Activated CD4-positive, alpha-beta memory T cell treated with anti-CD3 and anti-CD28 coated beads, Interleukin-2, amount 10 ng/mL, durations not matched to agents 7 days and 5 days (primary cell): ENCODE measurements around the gene PCDHGA2. TPM values are rescaled to one million over a fixed set of nuclear protein-coding genes. Genes with fewer than 3 reads are reported as not detected.
"Not testable (repeated sequence)": the region's sequence is repeated elsewhere in the genome, so short reads cannot be mapped to it uniquely, and the experiment has no call there.

ENCODE experiments used
- CTCF ChIA-PET: fragments of 350-600 bp; sonication (Branson Sonifier 250); formaldehyde crosslinking; loops from one replicate; lab custom pipeline; 2021; ENCODE audit warnings: antibody characterized with exemption, inconsistent platforms; lab: Charles Lee
- POLR2A ChIA-PET: fragments of 350-600 bp; sonication (Branson Sonifier 250); formaldehyde crosslinking; loops from one replicate; lab custom pipeline; 2021; ENCODE audit warnings: antibody characterized with exemption; lab: Charles Lee
- DNase-seq: peaks from one replicate; pipeline ENCODE4 v3.0.0-alpha.2; 2020
- H3K27ac Mint-ChIP-seq: one replicate; pipeline ENCODE4 v1.8.0; 2021; ENCODE audit warnings: mild to moderate bottlenecking, mixed read lengths
- H3K27me3 Mint-ChIP-seq: one replicate; pipeline ENCODE4 v1.8.0; 2021; ENCODE audit warnings: mixed read lengths
- H3K36me3 Mint-ChIP-seq: one replicate; pipeline ENCODE4 v1.8.0; 2021; ENCODE audit warnings: low read depth, mixed read lengths
- H3K4me1 Mint-ChIP-seq: one replicate; pipeline ENCODE4 v1.8.0; 2021; ENCODE audit warnings: mixed read lengths
- H3K4me3 Mint-ChIP-seq: one replicate; pipeline ENCODE4 v1.8.0; 2021; ENCODE audit warnings: mild to moderate bottlenecking, mixed read lengths
- H3K9me3 Mint-ChIP-seq: one replicate; pipeline ENCODE4 v1.8.0; 2021; ENCODE audit warnings: mixed read lengths
- total RNA-seq, 2 experiments: library from RNA; stranded (reverse); gene quantifications; one replicate each; pipeline ENCODE4 v1.2.3, GENCODE V29; 2021

PCDHGA2 gene
- total RNA-seq, 2 experiments from 2014 or later, result 0.05 TPM; not detected in 1

GRCh38 chr5:141371572-141372475 is 33.3 kb downstream of the PCDHGA2 start:
- CTCF ChIA-PET, result interaction anchor here (1.4 to 2.5 kb wide), 3 partner anchors 25 to 141 kb away, joined by 3 to 13 read pairs (median 11); partner anchors contain the start of gene PCDHGA10
- Mint-ChIP-seq H3K27ac (no peak overlapping the region), H3K4me1 (no peaks in the 10 kb centered on the region), H3K27me3 (peaks cover 30% of the 10 kb centered on the region), H3K36me3 (peaks cover 11% of the 10 kb centered on the region), H3K9me3 (peaks cover 19% of the 10 kb centered on the region), H3K4me3 (no peak overlapping the region)
- POLR2A ChIA-PET, result no interaction called here
- no peak for DNase-seq

GRCh38 chr5:141373673-141374317 is 35.2 kb downstream of the PCDHGA2 start, which contains the start of gene PCDHGA6:
Gene PCDHGA6, plus strand, starts transcription at chr5:141373891. Its CDS starts 193 bp downstream, at chr5:141374084.
- Mint-ChIP-seq H3K27ac (no peak within 1 kb of the TSS), H3K36me3 (peaks cover 11% of the 10 kb centered on the region), H3K4me3 (peak within 1 kb of the TSS; percentile 16), H3K27me3 (peaks cover 29% of the 10 kb centered on the region), H3K4me1 (no peaks in the 10 kb centered on the region), H3K9me3 (peaks cover 19% of the 10 kb centered on the region)
- CTCF ChIA-PET, result interaction anchor here (1.2 kb wide), 1 partner anchor 54 kb away, joined by 3 read pairs; no protein-coding TSS in a partner anchor
- no peak for DNase-seq
- POLR2A ChIA-PET, result no interaction called here

- ChIA-PET CTCF (no interaction called here), POLR2A (no interaction called here)
- no peak overlapping the region for H3K4me3 Mint-ChIP-seq
- H3K27me3 Mint-ChIP-seq, result peaks cover 25% of the 10 kb centered on the region
- H3K9me3 Mint-ChIP-seq, result peaks cover 19% of the 10 kb centered on the region
- DNase-seq, result no peak
- no peak overlapping the region for H3K27ac Mint-ChIP-seq
- peaks cover 11% of the 10 kb centered on the region for H3K36me3 Mint-ChIP-seq
- H3K4me1 Mint-ChIP-seq, result no peaks in the 10 kb centered on the region
Measured at GRCh38 chr5:141374627-141375026, 36.1 kb downstream of the PCDHGA2 start.

GRCh38 chr5:141375444-141376155 is 37.0 kb downstream of the PCDHGA2 start:
- H3K4me1 Mint-ChIP-seq, H3K4me3 Mint-ChIP-seq, POLR2A ChIA-PET, H3K27ac Mint-ChIP-seq, DNase-seq: not testable (repeated sequence)
- peaks cover 11% of the 10 kb centered on the region for H3K36me3 Mint-ChIP-seq
- H3K27me3 Mint-ChIP-seq, result peaks cover 17% of the 10 kb centered on the region
- H3K9me3 Mint-ChIP-seq, result peaks cover 19% of the 10 kb centered on the region
- CTCF ChIA-PET, result interaction anchor here (0.7 kb wide), 1 partner anchor 100 kb away, joined by 4 read pairs; no protein-coding TSS in a partner anchor

- Mint-ChIP-seq H3K27ac (no peak within 1 kb of the TSS), H3K36me3 (no peaks in the 10 kb centered on the region), H3K4me1 (no peaks in the 10 kb centered on the region), H3K9me3 (peaks cover 8% of the 10 kb centered on the region), H3K27me3 (peaks cover 31% of the 10 kb centered on the region), H3K4me3 (peak within 1 kb of the TSS; percentile 46)
- CTCF ChIA-PET, result interaction anchor here (1.1 kb wide), 1 partner anchor 16 kb away, joined by 4 read pairs; no protein-coding TSS in a partner anchor
- no peak for DNase-seq
- POLR2A ChIA-PET, result no interaction called here
Measured at GRCh38 chr5:141382469-141383294, 44.1 kb downstream of the PCDHGA2 start, which contains the start of gene PCDHGA7. Gene PCDHGA7, plus strand, starts transcription at chr5:141382742. Its CDS starts 158 bp downstream, at chr5:141382900.

- no peak for DNase-seq
- H3K4me3 Mint-ChIP-seq, result no peak overlapping the region
- H3K36me3 Mint-ChIP-seq, result peaks cover under 1% of the 10 kb centered on the region
- peaks cover 31% of the 10 kb centered on the region for H3K27me3 Mint-ChIP-seq
- H3K9me3 Mint-ChIP-seq, result peaks cover 9% of the 10 kb centered on the region
- ChIA-PET CTCF (interaction anchor here (1.1 kb wide), 1 partner anchor 16 kb away, joined by 4 read pairs; no protein-coding TSS in a partner anchor), POLR2A (no interaction called here)
- H3K4me1 Mint-ChIP-seq, result no peaks in the 10 kb centered on the region
- H3K27ac Mint-ChIP-seq, result no peak overlapping the region
Measured at GRCh38 chr5:141383345-141383744, 44.8 kb downstream of the PCDHGA2 start.

GRCh38 chr5:141384471-141385267 is 46.1 kb downstream of the PCDHGA2 start:
- no peak for DNase-seq
- Mint-ChIP-seq H3K4me3 (no peak overlapping the region), H3K4me1 (no peaks in the 10 kb centered on the region), H3K27me3 (peaks cover 32% of the 10 kb centered on the region), H3K27ac (no peak overlapping the region), H3K36me3 (peaks cover 3% of the 10 kb centered on the region), H3K9me3 (peaks cover 16% of the 10 kb centered on the region)
- ChIA-PET POLR2A (no interaction called here), CTCF (no interaction called here)

- Mint-ChIP-seq H3K27me3 (peaks cover 32% of the 10 kb centered on the region), H3K9me3 (peaks cover 22% of the 10 kb centered on the region), H3K4me3 (peak within 1 kb of the TSS; percentile 7)
- not testable (repeated sequence) for H3K36me3 Mint-ChIP-seq, H3K27ac Mint-ChIP-seq, H3K4me1 Mint-ChIP-seq, DNase-seq
- ChIA-PET POLR2A (interaction anchor here (1.0 kb wide), 1 partner anchor 67 kb away, joined by 3 read pairs; the partner anchor contains the start of gene TAF7), CTCF (interaction anchor here (0.7 kb wide), 1 partner anchor 20 kb away, joined by 3 read pairs; the partner anchor contains the start of gene PCDHGB6)
Measured at GRCh38 chr5:141387557-141388311, 49.2 kb downstream of the PCDHGA2 start, which contains the start of gene PCDHGB4. Gene PCDHGB4, plus strand, starts transcription at chr5:141387698. Its CDS starts 187 bp downstream, at chr5:141387885.

GRCh38 chr5:141388661-141389060 is 50.1 kb downstream of the PCDHGA2 start:
- H3K27me3 Mint-ChIP-seq, result peaks cover 27% of the 10 kb centered on the region
- peaks cover 17% of the 10 kb centered on the region for H3K9me3 Mint-ChIP-seq
- H3K4me3 Mint-ChIP-seq, result no peak overlapping the region
- no peak overlapping the region for H3K27ac Mint-ChIP-seq
- POLR2A ChIA-PET, result no interaction called here
- peaks cover 6% of the 10 kb centered on the region for H3K36me3 Mint-ChIP-seq
- no peaks in the 10 kb centered on the region for H3K4me1 Mint-ChIP-seq
- DNase-seq, result no peak
- CTCF ChIA-PET, result no interaction called here

- H3K27ac Mint-ChIP-seq, result no peak overlapping the region
- POLR2A ChIA-PET, result no interaction called here
Measured at GRCh38 chr5:141389153-141390042, 50.8 kb downstream of the PCDHGA2 start.

More at GRCh38 chr5:141389153-141390042, 50.8 kb downstream of the PCDHGA2 start:
- DNase-seq, result no peak
- Mint-ChIP-seq H3K4me1 (no peaks in the 10 kb centered on the region), H3K36me3 (peaks cover 6% of the 10 kb centered on the region), H3K9me3 (peaks cover 21% of the 10 kb centered on the region), H3K4me3 (no peak overlapping the region), H3K27me3 (peaks cover 29% of the 10 kb centered on the region)
- CTCF ChIA-PET, result interaction anchor here (1.6 to 1.7 kb wide), 2 partner anchors 16 to 135 kb away, joined by 4 to 5 read pairs; no protein-coding TSS in a partner anchor
